PFSK-1 (cell line): ENCODE data around the gene MAP4K4.

ENCODE experiments used
- POLR2AphosphoS5 ChIP-seq: IDR thresholded peaks from 2 replicates; pipeline ENCODE4 v1.6.1; 2012; ENCODE audit warnings: low read depth, mild to moderate bottlenecking, control low read depth, low read length, moderate library complexity
- REST ChIP-seq, 2 experiments: IDR thresholded peaks; 2 replicates each; pipeline versions ENCODE4 v1.6.1 to v1.8.0; 2011 to 2012; ENCODE audit warnings: low read depth in 2 of 2, low read length in 2 of 2, control low read depth in 1 of 2, inconsistent platforms in 1 of 2, mild to moderate bottlenecking in 1 of 2, moderate library complexity in 1 of 2; ENCODE audit not compliant: insufficient read depth in 1 of 2
- TAF1 ChIP-seq: IDR thresholded peaks from 2 replicates; pipeline ENCODE4 v1.6.1; 2012; ENCODE audit warnings: low read length, control low read depth, borderline replicate concordance; ENCODE audit not compliant: insufficient read depth

- TF ChIP-seq POLR2AphosphoS5 (no peak), REST (IDR thresholded peaks at IDR 0.05; ENCODE audit: insufficient read depth in 1 of 2, low read depth in 2 of 2, low read length in 2 of 2) (no peak), TAF1 (no peak)
Measured at GRCh38 chr2:101847661-101848339, 150.3 kb downstream of the MAP4K4 start.
